SK-N-MC (cell line): ENCODE data around the gene PCYT2.

Experiments used
- EZH2 ChIP-seq: fragments of 200-600 bp; sonication (generic); IDR thresholded peaks from one replicate; pipeline ENCODE4 v1.6.1; 2017; ENCODE audit warnings: antibody characterized with exemption
- FOXP2 ChIP-seq: optimal IDR thresholded peaks from 2 replicates; pipeline ENCODE3; 2011; ENCODE audit warnings: mild to moderate bottlenecking, moderate library complexity; ENCODE audit not compliant: insufficient read depth; ENCODE audit errors: extremely low read length, control extremely low read depth
- POLR2AphosphoS5 ChIP-seq: IDR thresholded peaks from 2 replicates; pipeline ENCODE4 v1.6.1; 2012; ENCODE audit warnings: mild to moderate bottlenecking, low read depth, low read length, borderline replicate concordance

GRCh38 chr17:81941484-81942166 lies 30.4 kb upstream of the PCYT2 start:
- TF ChIP-seq POLR2AphosphoS5 (no peak), EZH2 (no peak), FOXP2 (no peak)
